BE2C (cell line): ENCODE data around the gene PLXDC2.

ENCODE experiments used
- DNase-seq: peaks from one replicate; pipeline ENCODE4 v3.0.0-alpha.2; 2020
- H3K27me3 ChIP-seq: fragments of 250-450 bp; sonication (Bioruptor Pico); 2 replicates; pipeline ENCODE4 v1.5.1; 2020; ENCODE audit warnings: mild to moderate bottlenecking
- H3K36me3 ChIP-seq: fragments of 250-450 bp; sonication (Bioruptor Pico); 2 replicates; pipeline ENCODE4 v1.5.1; 2020; ENCODE audit warnings: mild to moderate bottlenecking
- H3K4me1 ChIP-seq: fragments of 250-450 bp; sonication (Bioruptor Pico); 2 replicates; pipeline ENCODE4 v1.5.1; 2020
- H3K4me3 ChIP-seq: 2 replicates; pipeline ENCODE4 v1.5.1; 2011; ENCODE audit warnings: low read depth, low read length
- H3K9me3 ChIP-seq: fragments of 250-450 bp; sonication (Bioruptor Pico); 2 replicates; pipeline ENCODE4 v1.5.1; 2020
- TF ChIP-seq, protein P1 (sequence below): IDR thresholded peaks from 2 replicates; pipeline ENCODE4 v1.5.1; 2012; ENCODE audit warnings: mild to moderate bottlenecking, low read depth, low read length

Gene PLXDC2

DNA sequence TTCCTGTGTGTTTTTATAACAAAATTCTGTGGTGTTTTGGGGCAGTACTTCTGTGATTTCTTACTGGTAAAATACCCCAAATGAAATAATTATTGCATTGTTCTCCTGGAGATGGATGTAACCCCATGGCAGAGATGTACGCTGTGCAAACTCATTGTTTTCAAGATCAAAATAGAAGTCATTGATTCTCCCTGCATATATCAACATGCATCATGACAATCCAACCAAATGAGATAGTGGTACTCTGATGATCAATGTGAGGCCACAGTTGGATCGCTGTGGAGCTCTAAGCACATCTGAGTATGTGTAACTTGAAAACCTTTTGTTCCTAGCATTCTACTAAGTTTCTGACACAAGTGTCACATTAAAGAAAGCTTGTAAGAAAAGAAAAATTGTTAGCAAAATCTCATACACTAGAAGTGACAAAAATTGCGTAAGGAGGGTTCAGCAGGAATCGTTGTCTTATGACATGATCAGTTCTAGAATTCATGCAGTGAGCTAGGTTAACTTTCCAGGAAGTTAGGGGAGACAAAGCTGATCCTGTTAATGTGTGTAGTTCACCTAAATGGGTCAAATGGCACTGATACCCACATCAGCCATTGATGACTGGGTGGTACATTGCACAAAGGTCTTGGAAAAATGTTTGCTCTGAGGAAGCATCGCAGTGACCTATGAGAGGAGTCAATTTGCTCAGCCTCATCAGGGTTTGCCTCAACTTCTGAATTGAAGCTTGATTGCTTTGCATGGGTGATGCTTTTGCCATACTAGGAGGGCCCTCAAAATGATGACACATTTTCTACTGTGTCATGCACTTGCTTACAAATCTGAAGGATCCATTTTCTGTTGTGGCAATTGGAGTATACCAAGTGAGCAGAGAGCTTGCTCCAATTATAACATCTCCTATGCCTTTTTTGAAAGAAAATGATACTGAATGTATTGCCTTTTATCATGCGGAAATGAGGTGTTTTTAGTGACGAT lies 145.1 kb downstream of the PLXDC2 start:
- no peaks in the 10 kb centered on the region for H3K27me3 ChIP-seq
- TF ChIP-seq, protein P1, sequence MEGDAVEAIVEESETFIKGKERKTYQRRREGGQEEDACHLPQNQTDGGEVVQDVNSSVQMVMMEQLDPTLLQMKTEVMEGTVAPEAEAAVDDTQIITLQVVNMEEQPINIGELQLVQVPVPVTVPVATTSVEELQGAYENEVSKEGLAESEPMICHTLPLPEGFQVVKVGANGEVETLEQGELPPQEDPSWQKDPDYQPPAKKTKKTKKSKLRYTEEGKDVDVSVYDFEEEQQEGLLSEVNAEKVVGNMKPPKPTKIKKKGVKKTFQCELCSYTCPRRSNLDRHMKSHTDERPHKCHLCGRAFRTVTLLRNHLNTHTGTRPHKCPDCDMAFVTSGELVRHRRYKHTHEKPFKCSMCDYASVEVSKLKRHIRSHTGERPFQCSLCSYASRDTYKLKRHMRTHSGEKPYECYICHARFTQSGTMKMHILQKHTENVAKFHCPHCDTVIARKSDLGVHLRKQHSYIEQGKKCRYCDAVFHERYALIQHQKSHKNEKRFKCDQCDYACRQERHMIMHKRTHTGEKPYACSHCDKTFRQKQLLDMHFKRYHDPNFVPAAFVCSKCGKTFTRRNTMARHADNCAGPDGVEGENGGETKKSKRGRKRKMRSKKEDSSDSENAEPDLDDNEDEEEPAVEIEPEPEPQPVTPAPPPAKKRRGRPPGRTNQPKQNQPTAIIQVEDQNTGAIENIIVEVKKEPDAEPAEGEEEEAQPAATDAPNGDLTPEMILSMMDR = no peak
- DNase-seq = no peak
- no peaks in the 10 kb centered on the region for H3K4me1 ChIP-seq
- H3K4me3 ChIP-seq = no peak overlapping the region
- no peaks in the 10 kb centered on the region for H3K36me3 ChIP-seq
- H3K9me3 ChIP-seq = no peaks in the 10 kb centered on the region

DNA sequence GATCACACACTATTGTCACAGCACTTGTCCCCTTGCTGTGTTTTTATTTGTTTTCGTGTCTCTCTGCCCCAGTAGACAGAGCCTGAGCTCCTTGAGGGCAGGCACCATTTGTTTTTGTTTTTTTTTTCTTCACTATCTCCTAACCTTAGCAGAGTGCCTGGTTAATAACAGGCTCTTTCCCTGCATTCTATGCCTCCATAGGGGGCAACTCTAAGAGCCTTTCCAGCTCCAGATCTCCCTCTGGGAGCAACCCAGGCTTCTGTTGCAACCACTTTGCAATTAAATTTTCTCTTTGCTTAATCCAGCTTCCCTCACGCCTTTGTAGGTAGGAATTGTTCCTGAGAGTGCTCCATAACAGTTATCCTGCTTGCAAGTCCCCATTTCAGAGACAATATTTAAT lies 148.4 kb downstream of the PLXDC2 start:
- no peaks in the 10 kb centered on the region for H3K36me3 ChIP-seq
- peaks cover 2% of the 10 kb centered on the region for H3K4me1 ChIP-seq
- TF ChIP-seq, protein P1 = no peak
- no peak for DNase-seq
- H3K9me3 ChIP-seq = no peaks in the 10 kb centered on the region
- H3K27me3 ChIP-seq = no peaks in the 10 kb centered on the region
- H3K4me3 ChIP-seq = no peak overlapping the region

DNA sequence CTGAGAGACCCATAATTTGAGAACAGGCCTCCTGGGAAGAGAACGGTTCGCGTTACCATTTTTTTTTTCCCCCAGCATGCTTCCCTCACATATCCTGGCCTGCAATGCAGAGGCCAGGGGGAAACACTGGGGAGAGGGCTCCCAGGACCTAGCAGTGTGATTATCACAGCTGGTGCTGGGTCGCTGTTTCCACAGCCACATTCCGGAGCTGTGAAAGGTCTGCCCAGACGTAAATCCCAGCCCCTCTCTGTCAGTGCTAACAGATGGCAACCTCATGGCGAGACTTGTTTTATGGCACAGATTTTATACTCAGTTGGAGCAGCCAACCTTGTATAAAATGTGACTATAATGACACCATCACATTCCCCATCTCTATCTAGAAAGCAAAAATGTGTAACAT lies 150.5 kb downstream of the PLXDC2 start:
- Histone ChIP-seq H3K4me1 (peaks cover 2% of the 10 kb centered on the region), H3K9me3 (no peaks in the 10 kb centered on the region), H3K4me3 (no peak overlapping the region), H3K36me3 (no peaks in the 10 kb centered on the region), H3K27me3 (no peaks in the 10 kb centered on the region)
- peak; percentile 28 for DNase-seq
- TF ChIP-seq, protein P1 = no peak

DNA sequence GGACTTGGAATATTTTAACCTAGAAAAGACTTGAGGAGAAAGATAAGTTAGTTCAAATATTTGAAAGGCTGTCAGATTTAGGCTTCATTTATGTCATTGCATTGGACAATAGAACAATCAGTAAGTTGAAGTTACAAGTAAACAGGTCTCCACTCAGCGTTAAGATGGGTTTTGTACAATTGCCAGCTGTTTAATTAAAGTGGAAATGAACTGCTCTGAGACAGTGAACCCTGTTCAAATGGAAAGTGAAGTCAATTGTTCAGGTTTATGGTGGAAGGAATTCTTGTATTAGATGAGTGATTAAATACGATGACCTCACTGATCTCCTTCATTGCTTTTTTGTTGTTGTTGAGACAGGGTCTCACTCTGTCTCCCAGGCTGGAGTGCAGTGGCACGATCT lies 151.7 kb downstream of the PLXDC2 start:
- no peak for DNase-seq
- Histone ChIP-seq H3K4me3 (no peak overlapping the region), H3K9me3 (no peaks in the 10 kb centered on the region), H3K27me3 (no peaks in the 10 kb centered on the region), H3K4me1 (peaks cover 2% of the 10 kb centered on the region), H3K36me3 (no peaks in the 10 kb centered on the region)
- TF ChIP-seq, protein P1 = no peak

DNA sequence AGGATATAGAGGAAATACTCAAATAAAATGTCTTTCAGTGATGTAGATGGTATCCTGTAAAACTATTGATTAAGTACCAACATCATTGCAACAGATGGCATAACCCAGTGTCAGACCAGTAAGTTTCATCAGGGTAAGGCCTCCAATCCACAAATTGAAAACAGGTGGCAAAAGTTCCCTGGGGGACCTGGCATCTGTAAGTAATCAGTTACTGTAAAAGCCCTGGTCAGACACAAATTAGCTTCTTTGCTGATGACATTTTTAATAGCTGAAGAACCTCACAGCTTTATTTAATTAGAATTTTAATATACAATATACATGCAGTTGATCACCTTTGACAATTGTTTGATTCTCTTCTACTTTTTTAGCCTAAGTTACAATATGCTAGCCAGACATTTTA lies 152.5 kb downstream of the PLXDC2 start:
- Histone ChIP-seq H3K4me1 (peaks cover 2% of the 10 kb centered on the region), H3K27me3 (no peaks in the 10 kb centered on the region), H3K9me3 (no peaks in the 10 kb centered on the region), H3K36me3 (no peaks in the 10 kb centered on the region), H3K4me3 (no peak overlapping the region)
- TF ChIP-seq, protein P1 = no peak
- DNase-seq = peak; percentile 48

DNA sequence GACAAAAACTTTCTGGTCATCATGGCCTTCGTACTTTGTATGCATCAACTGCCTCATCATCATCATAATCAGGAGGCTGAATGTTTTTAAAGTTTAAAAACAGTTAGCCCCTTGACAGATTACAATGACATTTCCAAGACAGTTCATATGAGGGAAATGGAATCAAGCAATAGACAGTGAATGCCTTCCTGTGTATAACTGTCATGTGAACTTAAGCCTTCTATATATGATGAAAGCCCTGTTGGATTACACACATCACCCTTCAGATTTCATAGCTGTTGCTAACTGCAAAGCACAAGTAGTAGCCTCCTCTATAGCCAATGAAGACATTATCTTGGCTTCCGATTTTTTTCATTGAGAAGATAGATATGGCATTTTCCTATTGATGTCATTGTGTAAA lies 154.0 kb downstream of the PLXDC2 start:
- no peaks in the 10 kb centered on the region for H3K27me3 ChIP-seq
- no peak for DNase-seq
- TF ChIP-seq, protein P1 = no peak
- no peaks in the 10 kb centered on the region for H3K9me3 ChIP-seq
- no peaks in the 10 kb centered on the region for H3K36me3 ChIP-seq
- peaks cover 2% of the 10 kb centered on the region for H3K4me1 ChIP-seq
- no peak overlapping the region for H3K4me3 ChIP-seq
